Liver (tissue), 3 donors: Measurements from ENCODE around the gene APBA2.

Source experiments
- ATF3 ChIP-seq: IDR thresholded peaks from 2 replicates; pipeline ENCODE4 v1.6.1; 2016; ENCODE audit warnings: antibody characterized with exemption
- CTCF ChIP-seq: fragments of 150-350 bp; IDR thresholded peaks from 2 replicates; pipeline ENCODE4 v1.5.1; 2017; ENCODE audit warnings: improper control_type of control experiment, low read depth, low read length; ENCODE audit not compliant: missing input control
- GABPA ChIP-seq, 2 donors: IDR thresholded peaks in 1 of 2; conservative IDR thresholded peaks in 1 of 2; 2 replicates each; pipeline ENCODE4 v1.6.1; 2016; ENCODE audit warnings: antibody characterized with exemption in 2 of 2, mild to moderate bottlenecking in 1 of 2, moderate library complexity in 1 of 2
- JUND ChIP-seq, 2 donors: IDR thresholded peaks; 2 replicates each; pipeline ENCODE4 v1.6.1; 2016; ENCODE audit warnings: antibody characterized with exemption in 2 of 2
- RAD21 ChIP-seq, 2 donors: IDR thresholded peaks; 2 replicates each; pipeline ENCODE4 v1.6.1; 2016; ENCODE audit warnings: antibody characterized with exemption in 2 of 2, mild to moderate bottlenecking in 2 of 2
- RXRA ChIP-seq, 2 donors: IDR thresholded peaks; 2 replicates each; pipeline ENCODE4 v1.6.1; 2017 to 2018; ENCODE audit warnings: antibody characterized with exemption in 2 of 2, mild to moderate bottlenecking in 1 of 2
- SP1 ChIP-seq: IDR thresholded peaks from 2 replicates; pipeline ENCODE4 v1.6.1; 2018; ENCODE audit warnings: antibody characterized with exemption, mild to moderate bottlenecking
- TAF1 ChIP-seq: conservative IDR thresholded peaks from 2 replicates; pipeline ENCODE4 v1.6.1; 2016; ENCODE audit warnings: antibody characterized with exemption, mild to moderate bottlenecking
- YY1 ChIP-seq: IDR thresholded peaks from 2 replicates; pipeline ENCODE4 v1.6.1; 2016; ENCODE audit warnings: antibody characterized with exemption, mild to moderate bottlenecking
- ZBTB33 ChIP-seq: IDR thresholded peaks from 2 replicates; pipeline ENCODE4 v1.6.1; 2016; ENCODE audit warnings: antibody characterized with exemption
- TF ChIP-seq, protein P1 (sequence below): IDR thresholded peaks from 2 replicates; pipeline ENCODE4 v1.6.1; 2016; ENCODE audit warnings: antibody characterized with exemption
- donor health status: healthy.
- donor health status: healthy.

- TF ChIP-seq, protein P1, sequence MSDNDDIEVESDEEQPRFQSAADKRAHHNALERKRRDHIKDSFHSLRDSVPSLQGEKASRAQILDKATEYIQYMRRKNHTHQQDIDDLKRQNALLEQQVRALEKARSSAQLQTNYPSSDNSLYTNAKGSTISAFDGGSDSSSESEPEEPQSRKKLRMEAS, result no peak
- no peak for TF ChIP-seq CTCF
- no peak for TF ChIP-seq TAF1
- TF ChIP-seq GABPA (IDR thresholded peaks at IDR 0.05 in 1 of 2, conservative IDR thresholded peaks at IDR 0.05 in 1 of 2), result no peak
- TF ChIP-seq ZBTB33, result no peak
- no peak for TF ChIP-seq ATF3
- no peak for TF ChIP-seq JUND (IDR thresholded peaks at IDR 0.05)
- TF ChIP-seq RXRA (IDR thresholded peaks at IDR 0.05), result no peak
- TF ChIP-seq YY1, result no peak
- no peak for TF ChIP-seq SP1
- TF ChIP-seq RAD21 (IDR thresholded peaks at IDR 0.05), result no peak
These were observed 180.5 kb downstream of the APBA2 start for GRCh38 chr15:29066310-29066709.
